Activated CD8-positive, alpha-beta memory T cell treated with anti-CD3 and anti-CD28 coated beads for 36 hours (primary cell): ENCODE results near the gene ALS2CL. TPM values are rescaled to one million over a fixed set of nuclear protein-coding genes. Genes with fewer than 3 reads are reported as not detected.

Experiments
- CTCF ChIA-PET: fragments of 350-600 bp; sonication (Branson Sonifier 250); formaldehyde crosslinking; loops from one replicate; lab custom pipeline; 2021; ENCODE audit warnings: antibody characterized with exemption; lab: Charles Lee
- POLR2A ChIA-PET: fragments of 350-600 bp; sonication (Branson Sonifier 250); formaldehyde crosslinking; loops from one replicate; lab custom pipeline; 2021; ENCODE audit warnings: antibody characterized with exemption; lab: Charles Lee
- total RNA-seq, 2 experiments: library from RNA; stranded (reverse); gene quantifications; one replicate each; pipeline ENCODE4 v1.2.3, GENCODE V29; 2021

The ALS2CL gene
- total RNA-seq, 2 experiments from 2014 or later: 0.69 to 0.82 TPM

GRCh38 chr3:46670891-46671427 is 22.5 kb downstream of the ALS2CL start:
- ChIA-PET CTCF (no interaction called here), POLR2A (no interaction called here)

GRCh38 chr3:46670000-46670890 is 23.2 kb downstream of the ALS2CL start:
- CTCF ChIA-PET: no interaction called here
- POLR2A ChIA-PET: no interaction called here

- ChIA-PET POLR2A (no interaction called here), CTCF (no interaction called here)
Observed at GRCh38 chr3:46669191-46669999, 24.1 kb downstream of the ALS2CL start.

GRCh38 chr3:46668591-46668990 is 24.9 kb downstream of the ALS2CL start:
- POLR2A ChIA-PET: no interaction called here
- CTCF ChIA-PET: no interaction called here

- ChIA-PET CTCF (no interaction called here), POLR2A (no interaction called here)
Observed at GRCh38 chr3:46668116-46668515, 25.4 kb downstream of the ALS2CL start.

- POLR2A ChIA-PET: no interaction called here
- CTCF ChIA-PET: no interaction called here
Observed at GRCh38 chr3:46667657-46668056, 25.8 kb downstream of the ALS2CL start.

- ChIA-PET POLR2A (no interaction called here), CTCF (no interaction called here)
Observed at GRCh38 chr3:46667061-46667621, 26.3 kb downstream of the ALS2CL start.

GRCh38 chr3:46666453-46666845 is 27.0 kb downstream of the ALS2CL start:
- CTCF ChIA-PET: no interaction called here
- POLR2A ChIA-PET: interaction anchor here (0.6 kb wide), 1 partner anchor 475 kb away, joined by 3 read pairs; no protein-coding TSS in a partner anchor

GRCh38 chr3:46665763-46666452 is 27.6 kb downstream of the ALS2CL start:
- ChIA-PET CTCF (no interaction called here), POLR2A (interaction anchor here (0.6 kb wide), 1 partner anchor 476 kb away, joined by 3 read pairs; no protein-coding TSS in a partner anchor)

- ChIA-PET CTCF (interaction anchor here (1.4 kb wide), 1 partner anchor 177 kb away, joined by 3 read pairs; no protein-coding TSS in a partner anchor), POLR2A (no interaction called here)
Observed at GRCh38 chr3:46664971-46665762, 28.3 kb downstream of the ALS2CL start.

- ChIA-PET POLR2A (no interaction called here), CTCF (interaction anchor here (1.4 kb wide), 1 partner anchor 176 kb away, joined by 3 read pairs; no protein-coding TSS in a partner anchor)
Observed at GRCh38 chr3:46664188-46664970, 29.1 kb downstream of the ALS2CL start.

GRCh38 chr3:46663591-46664135 is 29.8 kb downstream of the ALS2CL start:
- ChIA-PET POLR2A (no interaction called here), CTCF (interaction anchor here (1.4 kb wide), 1 partner anchor 175 kb away, joined by 3 read pairs; no protein-coding TSS in a partner anchor)

- POLR2A ChIA-PET: no interaction called here
- CTCF ChIA-PET: no interaction called here
Observed at GRCh38 chr3:46662771-46663551, 30.5 kb downstream of the ALS2CL start.

- ChIA-PET POLR2A (no interaction called here), CTCF (no interaction called here)
Observed at GRCh38 chr3:46661776-46662766, 31.4 kb downstream of the ALS2CL start.
